B cell (primary cell): ENCODE data around the gene PSMD1.

Source experiments
- EZH2 ChIP-seq: IDR thresholded peaks from 2 replicates; pipeline ENCODE4 v1.6.1; 2012; ENCODE audit warnings: borderline replicate concordance, low read depth, mild to moderate bottlenecking, moderate library complexity, low read length; ENCODE audit not compliant: insufficient read depth, poor library complexity, severe bottlenecking
- TF ChIP-seq, protein P1 (sequence below): fragments of 200-600 bp; IDR thresholded peaks from one replicate; pipeline ENCODE4 v1.8.0; 2022; ENCODE audit warnings: antibody characterized with exemption, mild to moderate bottlenecking

DNA sequence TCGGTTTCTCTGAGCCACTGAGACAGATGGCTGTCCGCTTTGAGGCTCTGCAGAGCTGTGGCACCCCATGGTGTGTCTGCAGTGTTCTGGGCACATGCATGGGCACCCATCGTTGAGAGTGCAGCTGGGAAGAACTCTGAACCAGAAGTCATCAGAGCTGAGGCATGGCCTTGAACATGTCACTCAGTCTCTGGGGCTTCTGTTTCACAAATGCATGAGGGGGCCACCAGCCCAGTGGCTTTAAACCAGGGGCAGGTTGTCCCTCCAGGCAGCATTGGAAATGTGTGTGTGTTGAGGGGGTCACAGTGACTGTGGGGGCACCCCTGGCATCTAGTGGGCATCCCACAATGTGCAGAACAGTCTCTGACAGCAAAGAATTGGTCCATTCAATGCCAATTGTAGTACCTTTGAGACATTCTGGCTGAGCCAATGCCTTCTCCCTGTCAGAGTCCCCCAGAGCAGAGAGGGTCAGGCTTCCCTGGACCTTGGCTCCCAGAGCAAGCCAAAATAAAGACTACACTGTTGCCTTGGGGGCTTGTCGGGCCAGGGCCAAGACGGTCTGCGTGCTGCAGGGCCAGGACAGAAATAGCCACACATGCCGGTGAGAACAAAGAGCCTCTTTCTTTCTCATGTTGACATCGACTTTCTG, 9.3 kb upstream of the PSMD1 start:
- TF ChIP-seq, protein P1, sequence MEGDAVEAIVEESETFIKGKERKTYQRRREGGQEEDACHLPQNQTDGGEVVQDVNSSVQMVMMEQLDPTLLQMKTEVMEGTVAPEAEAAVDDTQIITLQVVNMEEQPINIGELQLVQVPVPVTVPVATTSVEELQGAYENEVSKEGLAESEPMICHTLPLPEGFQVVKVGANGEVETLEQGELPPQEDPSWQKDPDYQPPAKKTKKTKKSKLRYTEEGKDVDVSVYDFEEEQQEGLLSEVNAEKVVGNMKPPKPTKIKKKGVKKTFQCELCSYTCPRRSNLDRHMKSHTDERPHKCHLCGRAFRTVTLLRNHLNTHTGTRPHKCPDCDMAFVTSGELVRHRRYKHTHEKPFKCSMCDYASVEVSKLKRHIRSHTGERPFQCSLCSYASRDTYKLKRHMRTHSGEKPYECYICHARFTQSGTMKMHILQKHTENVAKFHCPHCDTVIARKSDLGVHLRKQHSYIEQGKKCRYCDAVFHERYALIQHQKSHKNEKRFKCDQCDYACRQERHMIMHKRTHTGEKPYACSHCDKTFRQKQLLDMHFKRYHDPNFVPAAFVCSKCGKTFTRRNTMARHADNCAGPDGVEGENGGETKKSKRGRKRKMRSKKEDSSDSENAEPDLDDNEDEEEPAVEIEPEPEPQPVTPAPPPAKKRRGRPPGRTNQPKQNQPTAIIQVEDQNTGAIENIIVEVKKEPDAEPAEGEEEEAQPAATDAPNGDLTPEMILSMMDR = no peak
- no peak for TF ChIP-seq EZH2
